ENCODE measurements around the gene ADGRF5. TPM values are rescaled to one million over a fixed set of nuclear protein-coding genes. Genes with fewer than 3 reads are reported as not detected.
A peak's percentile ranks its signal among the peaks of the same experiment; 100 is the strongest.

ADGRF5 gene
- total and polyA plus RNA-seq, 2 donors (not counting 3 experiments of a cell fraction or from before 2014, with no cell fraction given) = 26.3 to 50.0 TPM

GRCh38 chr6:46891252-46891795, 30.4 kb downstream of the ADGRF5 start:
- Histone ChIP-seq H3K27ac (ENCODE audit: insufficient read depth, low read depth, low read length) (no peak overlapping the region), H3K9me3 (replicated peaks; ENCODE audit: control insufficient read depth, insufficient read depth, low read length) (no peaks in the 10 kb centered on the region), H3K9ac (replicated peaks; ENCODE audit: extremely low read depth, insufficient read depth, low read length) (no peak overlapping the region), H3K4me3 (replicated peaks in 1 of 3; ENCODE audit: insufficient read depth in 1 of 3, low read depth in 1 of 3, low read length in 3 of 3) (no peak overlapping the region), H3K4me1 (ENCODE audit: control insufficient read depth, extremely low read depth, insufficient read depth, low read length) (peaks cover 15% of the 10 kb centered on the region), H3K27me3 (ENCODE audit: control insufficient read depth in 2 of 2, insufficient read depth in 2 of 2, low read length in 2 of 2) (no peaks in the 10 kb centered on the region), H3K4me2 (ENCODE audit: insufficient read depth, low read length) (no peak overlapping the region), H3K79me2 (ENCODE audit: control insufficient read depth, insufficient read depth, low read length) (no peaks in the 10 kb centered on the region), H3K36me3 (ENCODE audit: control insufficient read depth in 2 of 2, extremely low read depth in 1 of 2, insufficient read depth in 2 of 2, low read length in 2 of 2) (peaks cover 2 to 3% of the 10 kb centered on the region in 2 experiments), H3K9me1 (replicated peaks; ENCODE audit: control insufficient read depth, extremely low read depth, insufficient read depth, low read length) (no peaks in the 10 kb centered on the region), H2AFZ (ENCODE audit: low read depth, low read length) (peak overlapping the region; percentile 42), H4K20me1 (replicated peaks; ENCODE audit: control insufficient read depth, extremely low read depth, insufficient read depth, low read length) (no peaks in the 10 kb centered on the region)
- dilution Hi-C loops (cut with MboI; ENCODE audit: extremely low pct_ligation_motif_present, low sequenced_read_pairs) (no loop called here), intact Hi-C loops (cut with micrococcal nuclease) (no loop called here)
- CTCF ChIA-PET = interaction anchor here (1.0 to 1.8 kb wide), 3 partner anchors 17 to 42 kb away, joined by 3 to 5 read pairs (median 4); no protein-coding TSS in a partner anchor
- FAIRE-seq (peak; percentile 64), DNase-seq (ENCODE audit: low read depth, low spot score) (no peak)
- TF ChIP-seq EZH2 (IDR thresholded peaks at IDR 0.05; ENCODE audit: borderline replicate concordance, low read depth, low read length, severe bottlenecking) (no peak), FOS (IDR thresholded peaks at IDR 0.05; ENCODE audit: borderline replicate concordance, insufficient read depth, low read length) (no peak), GATA2 (IDR thresholded peaks at IDR 0.05; ENCODE audit: insufficient read depth, insufficient read length, low read depth, low read length) (no peak), CTCF (IDR thresholded peaks at IDR 0.05; ENCODE audit: extremely low read depth in 1 of 2, insufficient read depth in 1 of 2, low read depth in 1 of 2, low read length in 2 of 2) (no peak), JUN (IDR thresholded peaks at IDR 0.05; ENCODE audit: borderline replicate concordance, insufficient read depth, insufficient read length, low read depth) (no peak), MYC (IDR thresholded peaks at IDR 0.05; ENCODE audit: low read depth, low read length) (no peak), POLR2AphosphoS5 (IDR thresholded peaks at IDR 0.05; ENCODE audit: insufficient read depth, low read depth, low read length) (no peak), POLR2A (IDR thresholded peaks at IDR 0.05; ENCODE audit: low read depth, low read length) (no peak)
- TF ChIP-seq, protein P1, sequence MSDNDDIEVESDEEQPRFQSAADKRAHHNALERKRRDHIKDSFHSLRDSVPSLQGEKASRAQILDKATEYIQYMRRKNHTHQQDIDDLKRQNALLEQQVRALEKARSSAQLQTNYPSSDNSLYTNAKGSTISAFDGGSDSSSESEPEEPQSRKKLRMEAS (IDR thresholded peaks at IDR 0.05; ENCODE audit: insufficient read depth, insufficient read length) = no peak
- POLR2A ChIA-PET = no interaction called here
- BruUV-seq (replicated peaks) = no TSS peak
